ENCODE measurements around the gene BASP1.

BASP1 gene

GRCh38 chr5:17217493-17218352 is at the start of gene BASP1:
TSS of gene BASP1 (plus strand) at chr5:17217631. CDS start at chr5:17275217, 57,586 bp downstream.
- TF ChIP-seq GATA2 (IDR thresholded peaks at IDR 0.05; ENCODE audit: low read depth, low read length) (no peak), GATA3 (IDR thresholded peaks at IDR 0.05; ENCODE audit: low read depth, low read length) (no peak)

GRCh38 chr5:17169507-17169906 is 47.9 kb upstream of the BASP1 start:
- TF ChIP-seq GATA2 (IDR thresholded peaks at IDR 0.05; ENCODE audit: low read depth, low read length), result no peak
- TF ChIP-seq GATA3 (IDR thresholded peaks at IDR 0.05; ENCODE audit: low read depth, low read length), result no peak

- TF ChIP-seq GATA3 (IDR thresholded peaks at IDR 0.05; ENCODE audit: low read depth, low read length) (no peak), GATA2 (IDR thresholded peaks at IDR 0.05; ENCODE audit: low read depth, low read length) (no peak)
Observed at GRCh38 chr5:17172791-17173190, 44.6 kb upstream of the BASP1 start.

DNA sequence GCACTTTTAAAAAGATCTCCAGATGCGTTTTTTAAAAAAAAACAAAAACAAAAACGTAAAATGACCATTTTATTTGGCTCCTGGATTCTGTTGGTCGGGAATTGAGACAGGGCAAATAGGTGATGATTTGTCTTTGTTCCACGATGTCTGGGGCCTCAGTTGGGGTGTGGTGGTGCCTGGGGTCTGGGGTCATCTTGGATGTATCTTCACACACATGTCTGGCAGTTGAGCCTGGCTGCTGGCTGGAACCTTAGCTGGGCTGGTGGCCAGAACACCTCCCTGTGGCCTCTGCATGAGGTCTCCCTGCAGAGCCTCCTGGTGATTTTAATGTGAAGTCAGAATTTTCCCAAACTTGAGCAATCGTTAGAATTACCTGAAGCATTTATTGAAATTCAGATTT is 42.5 kb upstream of the BASP1 start:
- no peak for TF ChIP-seq GATA3 (IDR thresholded peaks at IDR 0.05; ENCODE audit: low read depth, low read length)
- no peak for TF ChIP-seq GATA2 (IDR thresholded peaks at IDR 0.05; ENCODE audit: low read depth, low read length)

- no peak for TF ChIP-seq GATA3 (IDR thresholded peaks at IDR 0.05; ENCODE audit: low read depth, low read length)
- no peak for TF ChIP-seq GATA2 (IDR thresholded peaks at IDR 0.05; ENCODE audit: low read depth, low read length)
Observed at GRCh38 chr5:17177501-17178372, 39.7 kb upstream of the BASP1 start.

DNA sequence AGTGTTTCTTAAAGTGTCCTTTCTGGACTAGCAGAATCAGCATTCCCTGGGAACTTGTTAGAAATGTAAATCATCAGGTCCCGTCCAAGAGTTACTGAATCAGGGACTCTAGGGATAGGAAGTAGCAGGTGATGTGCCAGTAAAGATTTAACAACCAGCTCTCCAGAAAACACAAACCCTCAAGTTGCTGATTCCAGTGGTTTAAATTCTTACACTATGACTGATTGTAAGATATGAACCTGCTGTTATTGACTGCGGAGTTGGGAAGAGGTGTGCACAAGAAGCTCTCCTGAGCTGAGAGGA is 39.1 kb upstream of the BASP1 start:
- no peak for TF ChIP-seq GATA2 (IDR thresholded peaks at IDR 0.05; ENCODE audit: low read depth, low read length)
- no peak for TF ChIP-seq GATA3 (IDR thresholded peaks at IDR 0.05; ENCODE audit: low read depth, low read length)

DNA sequence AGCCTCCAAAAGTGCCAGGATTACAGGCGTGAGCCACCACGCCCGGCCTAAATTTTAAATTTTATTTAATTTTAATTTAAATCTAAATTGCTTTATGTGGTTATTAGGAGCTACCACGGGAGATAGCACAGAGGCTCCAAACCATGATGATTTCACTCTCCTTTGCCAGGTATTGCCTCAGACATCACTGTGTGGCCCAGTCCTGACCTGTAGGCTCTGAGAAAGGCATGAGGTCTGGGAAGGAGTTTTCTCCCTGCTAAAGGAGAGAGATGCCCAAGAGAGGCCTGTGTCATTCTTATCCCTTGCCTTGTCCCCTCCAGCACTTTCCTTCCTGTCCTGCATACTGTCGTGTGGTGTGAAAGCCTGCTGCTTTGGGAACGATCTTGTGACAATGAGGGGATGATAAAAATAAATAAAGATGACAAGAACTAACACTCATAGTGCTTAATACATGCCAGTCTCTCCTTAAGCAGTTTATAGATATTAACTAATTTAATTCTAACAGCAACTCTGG is 37.0 kb upstream of the BASP1 start:
- no peak for TF ChIP-seq GATA3 (IDR thresholded peaks at IDR 0.05; ENCODE audit: low read depth, low read length)
- TF ChIP-seq GATA2 (IDR thresholded peaks at IDR 0.05; ENCODE audit: low read depth, low read length), result no peak

DNA sequence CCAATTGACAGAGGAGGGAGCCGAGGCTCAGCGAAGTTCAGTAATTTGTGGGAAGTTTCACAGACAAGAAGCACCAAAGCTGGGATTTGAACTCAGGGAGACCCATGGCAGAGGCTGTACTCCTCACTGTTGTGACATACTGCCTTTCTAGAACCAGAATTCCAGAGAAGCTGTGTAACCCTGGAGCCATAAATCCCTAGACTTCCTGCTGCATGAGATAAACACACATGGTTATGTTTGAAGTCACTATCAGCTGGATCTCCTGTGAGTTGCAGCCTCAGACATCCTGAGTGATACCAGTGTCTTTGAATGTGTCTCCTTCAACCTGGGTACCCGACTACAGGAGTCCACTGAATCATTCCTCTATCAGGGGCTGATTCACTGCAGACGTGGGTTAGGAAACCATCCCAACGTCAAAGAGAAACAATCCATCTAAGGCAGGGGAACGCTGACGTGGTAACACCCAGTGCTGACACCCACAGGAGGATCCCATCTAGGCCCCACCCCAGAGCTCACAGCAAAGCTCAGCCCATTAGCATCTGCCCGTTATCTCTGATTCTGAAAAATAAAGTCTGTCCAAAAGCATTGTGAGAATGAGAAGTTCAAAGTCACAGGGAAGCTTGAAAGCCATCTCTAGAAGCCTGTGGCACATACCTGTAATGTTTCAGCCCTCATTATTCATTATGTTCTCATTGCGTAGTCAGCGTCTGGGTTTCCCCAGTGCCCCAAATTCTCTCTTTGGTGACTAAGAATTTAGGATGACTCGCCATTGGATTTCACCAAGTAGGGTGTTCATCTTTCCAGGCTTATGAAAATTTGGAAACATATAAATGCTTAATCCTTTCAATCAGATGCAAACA is 36.3 kb upstream of the BASP1 start:
- TF ChIP-seq GATA3 (IDR thresholded peaks at IDR 0.05; ENCODE audit: low read depth, low read length) (no peak), GATA2 (IDR thresholded peaks at IDR 0.05; ENCODE audit: low read depth, low read length) (peak; percentile 55; the same call in 1 of the 2 replicates)

DNA sequence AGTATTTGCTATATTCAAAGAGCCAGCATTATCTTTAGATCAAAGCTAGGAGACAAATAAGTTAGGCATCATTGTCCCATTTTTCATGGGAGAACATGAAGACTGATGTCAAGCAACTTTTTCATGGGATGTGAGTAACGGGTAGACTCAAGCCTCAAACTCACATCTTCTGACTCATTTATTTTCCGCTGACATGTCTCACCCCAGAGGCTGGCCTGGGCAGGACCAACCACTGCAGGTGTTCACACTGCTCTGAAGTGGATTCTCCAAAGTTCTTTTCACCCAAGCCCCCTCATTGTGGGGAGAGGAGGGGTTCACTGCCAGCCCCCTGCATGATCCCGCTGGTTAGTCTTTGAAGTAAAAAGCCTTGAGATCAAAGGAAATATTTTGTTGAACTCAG is 34.9 kb upstream of the BASP1 start:
- no peak for TF ChIP-seq GATA2 (IDR thresholded peaks at IDR 0.05; ENCODE audit: low read depth, low read length)
- TF ChIP-seq GATA3 (IDR thresholded peaks at IDR 0.05; ENCODE audit: low read depth, low read length), result no peak

DNA sequence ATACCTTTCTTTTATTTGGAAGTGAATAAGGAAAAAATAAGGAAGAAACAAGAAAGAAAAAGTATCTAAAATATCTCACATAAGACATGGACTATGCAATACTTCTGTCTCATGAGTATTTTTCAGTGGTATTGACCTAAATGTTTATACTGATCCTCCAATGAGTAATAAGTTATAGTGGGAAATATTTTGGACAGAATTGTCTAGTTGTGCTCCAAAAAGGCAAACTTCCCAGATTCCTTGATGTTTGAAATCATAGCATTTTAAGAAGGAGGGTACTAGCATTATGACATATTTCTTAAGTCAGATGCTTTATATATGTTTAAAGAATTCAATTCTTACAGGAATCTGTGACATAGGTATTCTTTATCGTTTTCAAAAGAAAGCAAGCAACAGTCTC is 34.5 kb upstream of the BASP1 start:
- TF ChIP-seq GATA2 (IDR thresholded peaks at IDR 0.05; ENCODE audit: low read depth, low read length) (no peak), GATA3 (IDR thresholded peaks at IDR 0.05; ENCODE audit: low read depth, low read length) (no peak)

- TF ChIP-seq GATA3 (IDR thresholded peaks at IDR 0.05; ENCODE audit: low read depth, low read length) (no peak), GATA2 (IDR thresholded peaks at IDR 0.05; ENCODE audit: low read depth, low read length) (no peak)
Observed at GRCh38 chr5:17183831-17184230, 33.6 kb upstream of the BASP1 start.

GRCh38 chr5:17184588-17184987 is 32.8 kb upstream of the BASP1 start:
- TF ChIP-seq GATA3 (IDR thresholded peaks at IDR 0.05; ENCODE audit: low read depth, low read length) (no peak), GATA2 (IDR thresholded peaks at IDR 0.05; ENCODE audit: low read depth, low read length) (no peak)

DNA sequence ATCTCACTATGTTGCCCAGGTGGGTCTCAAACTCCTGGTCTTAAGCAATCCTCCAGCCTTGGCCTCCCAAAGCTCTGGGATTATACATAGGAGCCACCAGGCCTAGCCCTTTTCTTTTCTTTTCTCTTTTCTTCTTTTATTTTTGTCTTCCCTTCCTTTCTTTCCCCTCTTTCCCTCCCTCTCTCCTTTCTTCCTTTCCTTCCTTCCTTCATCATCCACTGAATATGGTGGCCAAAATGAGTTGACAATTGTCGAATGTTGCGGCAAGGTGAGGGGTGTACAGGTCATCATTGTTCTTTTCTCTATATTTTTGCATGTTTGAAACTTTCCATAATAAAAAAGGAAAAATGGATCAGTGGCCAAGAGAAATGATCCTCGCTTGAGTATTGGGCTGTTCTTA is 32.1 kb upstream of the BASP1 start:
- TF ChIP-seq GATA2 (IDR thresholded peaks at IDR 0.05; ENCODE audit: low read depth, low read length) (no peak), GATA3 (IDR thresholded peaks at IDR 0.05; ENCODE audit: low read depth, low read length) (no peak)

DNA sequence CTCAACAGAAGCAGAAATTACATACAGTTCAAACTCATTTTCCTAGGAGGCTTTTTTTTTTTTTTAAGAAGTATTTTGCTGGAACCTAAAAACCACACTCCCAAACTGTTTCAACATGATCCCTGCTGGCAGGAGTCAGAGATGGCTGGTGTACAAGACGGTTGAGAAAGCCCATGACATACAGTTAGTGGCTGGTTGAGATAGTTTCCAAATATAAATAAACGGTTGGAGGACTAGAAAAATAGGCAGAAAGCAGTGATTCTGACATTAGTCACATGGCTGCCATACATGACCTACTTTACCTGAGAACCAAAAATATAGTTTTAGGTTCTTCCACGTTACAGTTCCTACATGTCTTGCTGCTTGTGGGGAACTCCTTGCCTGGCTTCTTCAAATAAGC is 31.7 kb upstream of the BASP1 start:
- TF ChIP-seq GATA2 (IDR thresholded peaks at IDR 0.05; ENCODE audit: low read depth, low read length) (no peak), GATA3 (IDR thresholded peaks at IDR 0.05; ENCODE audit: low read depth, low read length) (no peak)

Data from SH-SY5Y (cell line).